Nephron progenitor cell (in vitro differentiated cells): Measurements from ENCODE around the gene PDE4D.
"Not testable (repeated sequence)": the region's sequence is repeated elsewhere in the genome, so short reads cannot be mapped to it uniquely, and the experiment has no call there.

ENCODE experiments used
- DNase-seq: peaks from one replicate; pipeline ENCODE4 v3.0.0; 2021
- H3K27ac Mint-ChIP-seq: 2 replicates; pipeline ENCODE4 v1.8.0; 2021; ENCODE audit warnings: mild to moderate bottlenecking, moderate library complexity, mixed read lengths
- H3K27me3 Mint-ChIP-seq: 2 replicates; pipeline ENCODE4 v1.8.0; 2021; ENCODE audit warnings: mild to moderate bottlenecking, low read depth, mixed read lengths; ENCODE audit not compliant: poor library complexity
- H3K36me3 Mint-ChIP-seq: 2 replicates; pipeline ENCODE4 v1.8.0; 2021; ENCODE audit warnings: low read depth, mixed read lengths
- H3K4me1 Mint-ChIP-seq: 2 replicates; pipeline ENCODE4 v1.8.0; 2021; ENCODE audit warnings: mixed read lengths
- H3K4me3 Mint-ChIP-seq: 2 replicates; pipeline ENCODE4 v1.8.0; 2021; ENCODE audit warnings: mild to moderate bottlenecking, moderate library complexity, mixed read lengths
- H3K9me3 Mint-ChIP-seq: 2 replicates; pipeline ENCODE4 v1.8.0; 2021; ENCODE audit warnings: mild to moderate bottlenecking, moderate library complexity, mixed read lengths
- TF ChIP-seq, protein P1 (sequence below): fragments of 200-600 bp; sonication (generic); IDR thresholded peaks from 2 replicates; pipeline ENCODE4 v1.5.0; 2021; ENCODE audit warnings: antibody characterized with exemption

PDE4D gene

GRCh38 chr5:59401637-59402036 lies 491.9 kb downstream of the PDE4D start:
- TF ChIP-seq, protein P1, sequence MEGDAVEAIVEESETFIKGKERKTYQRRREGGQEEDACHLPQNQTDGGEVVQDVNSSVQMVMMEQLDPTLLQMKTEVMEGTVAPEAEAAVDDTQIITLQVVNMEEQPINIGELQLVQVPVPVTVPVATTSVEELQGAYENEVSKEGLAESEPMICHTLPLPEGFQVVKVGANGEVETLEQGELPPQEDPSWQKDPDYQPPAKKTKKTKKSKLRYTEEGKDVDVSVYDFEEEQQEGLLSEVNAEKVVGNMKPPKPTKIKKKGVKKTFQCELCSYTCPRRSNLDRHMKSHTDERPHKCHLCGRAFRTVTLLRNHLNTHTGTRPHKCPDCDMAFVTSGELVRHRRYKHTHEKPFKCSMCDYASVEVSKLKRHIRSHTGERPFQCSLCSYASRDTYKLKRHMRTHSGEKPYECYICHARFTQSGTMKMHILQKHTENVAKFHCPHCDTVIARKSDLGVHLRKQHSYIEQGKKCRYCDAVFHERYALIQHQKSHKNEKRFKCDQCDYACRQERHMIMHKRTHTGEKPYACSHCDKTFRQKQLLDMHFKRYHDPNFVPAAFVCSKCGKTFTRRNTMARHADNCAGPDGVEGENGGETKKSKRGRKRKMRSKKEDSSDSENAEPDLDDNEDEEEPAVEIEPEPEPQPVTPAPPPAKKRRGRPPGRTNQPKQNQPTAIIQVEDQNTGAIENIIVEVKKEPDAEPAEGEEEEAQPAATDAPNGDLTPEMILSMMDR = no peak
- Mint-ChIP-seq H3K4me3 (no peak overlapping the region), H3K9me3 (peaks cover 33% of the 10 kb centered on the region), H3K27ac (no peak overlapping the region), H3K36me3 (no peaks in the 10 kb centered on the region), H3K4me1 (no peaks in the 10 kb centered on the region), H3K27me3 (no peaks in the 10 kb centered on the region)
- DNase-seq = no peak

GRCh38 chr5:59394956-59395355 lies 498.6 kb downstream of the PDE4D start:
- not testable (repeated sequence) for H3K27ac Mint-ChIP-seq, DNase-seq, H3K36me3 Mint-ChIP-seq

DNA sequence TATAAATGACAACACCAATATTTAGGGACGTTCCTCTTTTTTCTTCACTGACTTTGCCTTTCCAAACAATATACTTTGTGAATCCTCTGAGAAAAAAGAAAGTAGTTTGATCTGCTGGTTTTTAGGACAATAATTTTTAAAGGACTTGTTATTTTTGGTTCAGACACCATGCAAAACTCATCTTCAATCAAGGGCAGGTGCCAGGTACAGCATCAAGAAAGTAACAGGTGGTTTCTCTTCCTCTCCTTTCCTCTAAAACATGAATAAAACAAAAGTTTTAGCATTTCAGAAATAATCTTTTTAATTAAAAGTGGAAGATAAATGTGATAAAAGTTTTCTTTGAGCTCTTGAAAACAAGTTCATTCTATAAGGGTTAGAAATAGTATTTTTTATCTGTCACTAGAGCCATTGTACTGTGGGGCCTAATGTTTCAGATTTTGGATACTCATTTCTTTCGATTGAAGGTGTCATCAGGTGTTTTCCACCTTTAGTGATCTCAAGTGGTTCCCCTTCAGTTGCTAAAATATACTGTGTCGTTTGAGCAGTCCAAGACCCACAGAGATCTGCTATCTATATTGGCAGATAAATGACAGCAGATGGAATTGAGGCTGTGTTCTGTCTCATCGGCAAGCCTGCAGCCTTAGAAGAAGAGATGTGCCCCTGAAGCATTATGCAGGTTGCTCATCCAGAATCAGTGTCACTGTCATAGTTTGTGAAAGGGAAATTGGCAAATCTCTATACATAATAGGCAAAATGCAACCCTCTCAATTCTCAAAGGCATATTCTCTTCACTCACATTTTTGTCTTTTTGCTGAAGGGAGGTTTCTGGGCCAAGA lies 499.7 kb downstream of the PDE4D start:
- TF ChIP-seq, protein P1 = no peak
- peaks cover 3% of the 10 kb centered on the region for H3K27me3 Mint-ChIP-seq
- no peaks in the 10 kb centered on the region for H3K36me3 Mint-ChIP-seq
- no peak for DNase-seq
- no peak overlapping the region for H3K27ac Mint-ChIP-seq
- no peak overlapping the region for H3K4me3 Mint-ChIP-seq
- peaks cover 10% of the 10 kb centered on the region for H3K9me3 Mint-ChIP-seq
- H3K4me1 Mint-ChIP-seq = no peaks in the 10 kb centered on the region

More at GRCh38 chr5:59394956-59395355, 498.6 kb downstream of the PDE4D start:
- H3K4me1 Mint-ChIP-seq, H3K27me3 Mint-ChIP-seq, H3K9me3 Mint-ChIP-seq, H3K4me3 Mint-ChIP-seq: not testable (repeated sequence)

DNA sequence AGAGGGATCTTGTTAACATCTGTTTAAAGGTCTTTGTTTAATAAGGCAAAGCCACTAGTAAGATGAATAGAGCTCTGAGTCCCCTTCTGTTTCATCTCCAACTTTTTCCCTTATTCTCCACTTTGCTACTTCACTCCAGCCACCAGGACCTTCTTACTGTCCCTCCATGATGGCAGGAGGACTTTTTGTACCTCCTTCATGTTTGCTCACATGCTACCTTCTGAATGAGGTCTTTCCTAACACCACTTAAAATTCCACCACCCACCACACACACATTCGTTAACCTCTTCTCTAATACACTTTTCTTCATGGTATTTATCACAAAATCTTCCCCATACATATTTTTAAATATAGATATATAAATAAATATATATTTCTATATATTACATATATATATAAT lies 501.9 kb downstream of the PDE4D start:
- H3K27ac Mint-ChIP-seq = peak overlapping the region; percentile 36
- peaks cover 10% of the 10 kb centered on the region for H3K9me3 Mint-ChIP-seq
- no peaks in the 10 kb centered on the region for H3K36me3 Mint-ChIP-seq
- H3K27me3 Mint-ChIP-seq = peaks cover 3% of the 10 kb centered on the region
- TF ChIP-seq, protein P1 = no peak
- H3K4me1 Mint-ChIP-seq = no peaks in the 10 kb centered on the region
- H3K4me3 Mint-ChIP-seq = no peak overlapping the region
- DNase-seq = no peak

- TF ChIP-seq, protein P1 = no peak
- Mint-ChIP-seq H3K9me3 (peaks cover 10% of the 10 kb centered on the region), H3K36me3 (no peaks in the 10 kb centered on the region), H3K4me1 (no peaks in the 10 kb centered on the region), H3K27me3 (peaks cover 3% of the 10 kb centered on the region), H3K27ac (no peak overlapping the region), H3K4me3 (no peak overlapping the region)
- DNase-seq = no peak
Observed at GRCh38 chr5:59390989-59391388, 502.5 kb downstream of the PDE4D start.

GRCh38 chr5:59390074-59390659 lies 503.4 kb downstream of the PDE4D start:
- Mint-ChIP-seq H3K27me3 (peaks cover 3% of the 10 kb centered on the region), H3K4me1 (no peaks in the 10 kb centered on the region), H3K9me3 (peaks cover 10% of the 10 kb centered on the region), H3K27ac (no peak overlapping the region), H3K36me3 (no peaks in the 10 kb centered on the region), H3K4me3 (no peak overlapping the region)
- TF ChIP-seq, protein P1 = peak; percentile 82
- peak; percentile 20 for DNase-seq
